NCI-H1105 (cell line): ENCODE results near the gene PRDM16.

Experiments used
- DNase-seq: peaks from one replicate; lab custom pipeline; 2025; lab: John Stamatoyannopoulos, UW

Gene PRDM16

GRCh38 chr1:3032371-3033039, 36.5 kb upstream of the PRDM16 start:
- DNase-seq: no peak

- DNase-seq: no peak
These were observed 35.8 kb upstream of the PRDM16 start for GRCh38 chr1:3033040-3033789.

- DNase-seq: no peak
These were observed 35.3 kb upstream of the PRDM16 start for GRCh38 chr1:3033790-3034090.

GRCh38 chr1:3034162-3034561, 34.8 kb upstream of the PRDM16 start:
- no peak for DNase-seq

- no peak for DNase-seq
These were observed 34.1 kb upstream of the PRDM16 start for GRCh38 chr1:3034728-3035562.

- no peak for DNase-seq
These were observed 33.2 kb upstream of the PRDM16 start for GRCh38 chr1:3035563-3036446.

- no peak for DNase-seq
These were observed 32.3 kb upstream of the PRDM16 start for GRCh38 chr1:3036447-3037280.

GRCh38 chr1:3037281-3038040, 31.5 kb upstream of the PRDM16 start:
- no peak for DNase-seq

GRCh38 chr1:3038113-3038551, 30.9 kb upstream of the PRDM16 start:
- DNase-seq: no peak

- no peak for DNase-seq
These were observed 30.3 kb upstream of the PRDM16 start for GRCh38 chr1:3038571-3039181.

- DNase-seq: no peak
These were observed 29.0 kb upstream of the PRDM16 start for GRCh38 chr1:3040004-3040403.

- no peak for DNase-seq
These were observed 26.5 kb upstream of the PRDM16 start for GRCh38 chr1:3042481-3042880.

- no peak for DNase-seq
These were observed 19.8 kb upstream of the PRDM16 start for GRCh38 chr1:3049164-3049563.

GRCh38 chr1:3049905-3050304, 19.1 kb upstream of the PRDM16 start:
- no peak for DNase-seq

- no peak for DNase-seq
These were observed 18.4 kb upstream of the PRDM16 start for GRCh38 chr1:3050603-3051002.

GRCh38 chr1:3051270-3052268, 17.4 kb upstream of the PRDM16 start:
- DNase-seq: no peak

GRCh38 chr1:3052501-3052900, 16.5 kb upstream of the PRDM16 start:
- no peak for DNase-seq

GRCh38 chr1:3053366-3053980, 15.5 kb upstream of the PRDM16 start:
- no peak for DNase-seq
